Colonic mucosa (tissue), 4 donors: ENCODE results near the gene DNMT3A. TPM values are rescaled to one million over a fixed set of nuclear protein-coding genes. Genes with fewer than 3 reads are reported as not detected.
"Not testable (repeated sequence)": the region's sequence is repeated elsewhere in the genome, so short reads cannot be mapped to it uniquely, and the experiment has no call there.

Experiments
- DNase-seq: peaks from one replicate; pipeline ENCODE4 v3.0.0-alpha.2; 2020
- H3K27ac ChIP-seq: fragments of 200-600 bp; one replicate; pipeline ENCODE4 v1.8.0; 2021
- H3K27me3 ChIP-seq: fragments of 200-600 bp; one replicate; pipeline ENCODE4 v1.8.0; 2021
- H3K36me3 ChIP-seq: fragments of 200-600 bp; one replicate; pipeline ENCODE4 v1.8.0; 2021
- H3K4me1 ChIP-seq: fragments of 200-600 bp; one replicate; pipeline ENCODE4 v1.8.0; 2021; ENCODE audit warnings: mild to moderate bottlenecking
- H3K4me3 ChIP-seq: fragments of 200-600 bp; one replicate; pipeline ENCODE4 v1.8.0; 2021
- H3K9ac ChIP-seq, 2 donors: one replicate each; pipeline ENCODE4 v1.7.0; 2013; ENCODE audit warnings: control low read depth in 2 of 2, low read depth in 2 of 2, low read length in 2 of 2
- H3K9me3 ChIP-seq: fragments of 200-600 bp; one replicate; pipeline ENCODE4 v1.8.0; 2021
- intact Hi-C: fragments of 100-400 bp; cut with DNase I; formaldehyde crosslinking; loops from one replicate; pipeline ENCODE4 v1.14.1; 2022
- total RNA-seq, 2 donors: library from RNA; stranded (reverse); fragmentation: NEBNext Ultra II Directional in 1 of 2; extraction: Animal tissue kit (Norgen Biotek cat#: 25700) in 1 of 2; gene quantifications; one replicate each; pipeline ENCODE4 v1.2.1, GENCODE V29; 2021
- TF ChIP-seq, protein P1 (sequence below): fragments of 200-600 bp; IDR thresholded peaks from one replicate; pipeline ENCODE4 v1.8.0; 2022; ENCODE audit warnings: antibody characterized with exemption, mild to moderate bottlenecking
- donor health status: healthy.
- donor health status: DM: no; HTN: no; CAD: no.
- donor health status: DM: no; HTN: no; CAD: no.

DNMT3A gene
- total RNA-seq, 2 donors from 2014 or later, result 30.8 to 44.5 TPM

GRCh38 chr2:25276569-25277465 lies 64.9 kb downstream of the DNMT3A start:
- no peaks in the 10 kb centered on the region for H3K9me3 ChIP-seq
- no peaks in the 10 kb centered on the region for H3K36me3 ChIP-seq
- DNase-seq, result peak; percentile 40
- H3K27me3 ChIP-seq, result no peaks in the 10 kb centered on the region
- TF ChIP-seq, protein P1, sequence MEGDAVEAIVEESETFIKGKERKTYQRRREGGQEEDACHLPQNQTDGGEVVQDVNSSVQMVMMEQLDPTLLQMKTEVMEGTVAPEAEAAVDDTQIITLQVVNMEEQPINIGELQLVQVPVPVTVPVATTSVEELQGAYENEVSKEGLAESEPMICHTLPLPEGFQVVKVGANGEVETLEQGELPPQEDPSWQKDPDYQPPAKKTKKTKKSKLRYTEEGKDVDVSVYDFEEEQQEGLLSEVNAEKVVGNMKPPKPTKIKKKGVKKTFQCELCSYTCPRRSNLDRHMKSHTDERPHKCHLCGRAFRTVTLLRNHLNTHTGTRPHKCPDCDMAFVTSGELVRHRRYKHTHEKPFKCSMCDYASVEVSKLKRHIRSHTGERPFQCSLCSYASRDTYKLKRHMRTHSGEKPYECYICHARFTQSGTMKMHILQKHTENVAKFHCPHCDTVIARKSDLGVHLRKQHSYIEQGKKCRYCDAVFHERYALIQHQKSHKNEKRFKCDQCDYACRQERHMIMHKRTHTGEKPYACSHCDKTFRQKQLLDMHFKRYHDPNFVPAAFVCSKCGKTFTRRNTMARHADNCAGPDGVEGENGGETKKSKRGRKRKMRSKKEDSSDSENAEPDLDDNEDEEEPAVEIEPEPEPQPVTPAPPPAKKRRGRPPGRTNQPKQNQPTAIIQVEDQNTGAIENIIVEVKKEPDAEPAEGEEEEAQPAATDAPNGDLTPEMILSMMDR, result peak; percentile 66
- peak overlapping the region; percentile 66 for H3K27ac ChIP-seq
- intact Hi-C loops, result no loop called here
- no peaks in the 10 kb centered on the region for H3K4me1 ChIP-seq
- peak overlapping the region; percentile 23 for H3K4me3 ChIP-seq
- H3K9ac ChIP-seq, result peak overlapping the region; percentile 40 to 58

DNA sequence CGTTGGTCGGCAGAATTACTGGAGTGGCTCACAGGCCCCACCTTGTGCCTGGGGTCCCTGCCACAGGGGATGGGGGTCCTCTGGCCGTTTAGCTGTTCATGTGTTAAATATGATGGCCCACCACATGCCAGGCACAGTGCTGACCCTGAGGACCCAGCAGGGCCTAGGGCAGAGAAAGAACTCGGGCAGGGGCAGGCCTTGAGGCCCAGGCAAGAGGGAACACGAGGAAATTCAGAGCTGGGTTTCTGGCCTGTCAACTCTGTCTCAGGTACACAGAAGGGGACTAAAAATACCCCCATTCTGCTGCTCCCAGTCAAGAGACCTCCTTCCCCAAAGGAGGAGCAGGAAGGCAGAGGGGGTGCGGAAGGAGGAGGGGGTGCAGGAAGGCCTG lies 66.2 kb downstream of the DNMT3A start:
- Histone ChIP-seq H3K4me1 (no peaks in the 10 kb centered on the region), H3K36me3 (no peaks in the 10 kb centered on the region)

DNA sequence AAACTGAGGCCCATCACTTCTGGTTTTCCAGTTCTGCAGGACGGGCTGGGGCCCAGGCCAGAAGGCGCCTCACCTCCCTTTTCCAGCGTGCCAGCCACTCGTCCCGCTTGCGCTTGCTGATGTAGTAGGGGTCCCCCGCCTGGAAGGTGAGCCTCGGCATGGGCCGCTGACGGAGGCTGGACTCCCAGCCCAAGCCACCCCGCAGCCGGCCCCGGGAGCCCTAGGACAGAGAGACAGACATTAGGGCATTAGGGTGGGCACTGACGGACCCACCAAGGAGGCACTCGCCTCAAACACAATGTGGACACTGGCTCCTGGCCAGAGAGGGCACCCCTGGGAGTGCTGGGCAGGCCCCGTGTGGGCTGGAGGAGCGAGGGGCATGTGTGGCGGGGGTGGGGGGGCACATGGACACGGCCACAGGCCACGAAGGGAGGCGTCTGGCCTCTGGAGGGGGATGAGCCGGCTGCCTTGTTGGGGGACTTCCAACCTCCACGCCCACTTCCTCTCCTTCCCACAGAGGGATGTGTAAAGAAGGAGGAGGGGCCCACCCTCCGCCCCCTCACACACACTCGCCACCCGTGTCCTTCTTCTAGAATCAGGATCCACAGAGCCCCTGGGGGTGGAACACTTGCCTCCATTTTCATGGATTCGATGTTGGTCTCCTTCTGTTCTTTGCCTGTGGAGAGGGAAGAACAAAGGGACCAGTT lies 66.7 kb downstream of the DNMT3A start:
- DNase-seq, result peak; percentile 37
- intact Hi-C loops, result no loop called here

More for the DNA sequence above, 66.2 kb downstream of the DNMT3A start:
- Histone ChIP-seq H3K27me3 (no peaks in the 10 kb centered on the region), H3K9ac (no peak overlapping the region), H3K9me3 (no peaks in the 10 kb centered on the region), H3K27ac (no peak overlapping the region), H3K4me3 (no peak overlapping the region)
- TF ChIP-seq, protein P1, result no peak
- intact Hi-C loops, result no loop called here
- no peak for DNase-seq

GRCh38 chr2:25273985-25274535 lies 67.7 kb downstream of the DNMT3A start:
- no peaks in the 10 kb centered on the region for H3K4me1 ChIP-seq

More for the DNA sequence above, 66.7 kb downstream of the DNMT3A start:
- H3K27me3 ChIP-seq, result no peaks in the 10 kb centered on the region
- no peaks in the 10 kb centered on the region for H3K4me1 ChIP-seq
- TF ChIP-seq, protein P1, result no peak
- H3K4me3 ChIP-seq, result no peak overlapping the region
- H3K9me3 ChIP-seq, result no peaks in the 10 kb centered on the region
- no peaks in the 10 kb centered on the region for H3K36me3 ChIP-seq
- H3K9ac ChIP-seq, result no peak overlapping the region
- peak overlapping the region; percentile 50 for H3K27ac ChIP-seq

GRCh38 chr2:25272705-25273104 lies 69.0 kb downstream of the DNMT3A start:
- H3K27ac ChIP-seq, H3K27me3 ChIP-seq, DNase-seq, H3K9ac ChIP-seq, H3K4me1 ChIP-seq, H3K36me3 ChIP-seq, H3K4me3 ChIP-seq, intact Hi-C loops, H3K9me3 ChIP-seq: not testable (repeated sequence)

More at GRCh38 chr2:25273985-25274535, 67.7 kb downstream of the DNMT3A start:
- Histone ChIP-seq H3K27ac (peak overlapping the region; percentile 50), H3K36me3 (no peaks in the 10 kb centered on the region), H3K9me3 (no peaks in the 10 kb centered on the region), H3K4me3 (no peak overlapping the region), H3K27me3 (no peaks in the 10 kb centered on the region), H3K9ac (no peak overlapping the region)
- TF ChIP-seq, protein P1, result no peak
- intact Hi-C loops, result no loop called here
- no peak for DNase-seq
